Fibroblast of lung (primary cell): ENCODE measurements around the gene PRKAR1B.

Experiments used
- CTCF ChIP-seq, 2 donors: IDR thresholded peaks in 1 of 2; conservative IDR thresholded peaks in 1 of 2; 1 replicate in 1 of 2; 2 replicates in 1 of 2; pipeline ENCODE4 v1.5.1; 2011 to 2012; ENCODE audit warnings: low read length in 2 of 2, control low read depth in 1 of 2, inconsistent platforms in 1 of 2, low read depth in 1 of 2, mild to moderate bottlenecking in 1 of 2
- EZH2 ChIP-seq: IDR thresholded peaks from 2 replicates; pipeline ENCODE4 v1.5.1; 2012; ENCODE audit warnings: low read length, control low read depth, mild to moderate bottlenecking; ENCODE audit errors: missing control alignments

GRCh38 chr7:726084-726853 lies 812 bp downstream of the PRKAR1B start, which contains the start of gene DNAAF5:
- TF ChIP-seq CTCF (conservative IDR thresholded peaks at IDR 0.05 in 1 of 2, IDR thresholded peaks at IDR 0.05 in 1 of 2; ENCODE audit: low read depth in 1 of 2, low read length in 2 of 2) (no peak), EZH2 (no peak)
